GM19023 (cell line): ENCODE measurements around the gene YIPF7.

Experiments
- ATAC-seq: cut with Tn5 transposase; IDR thresholded peaks from one replicate; pipeline ENCODE4 v1.9.1; 2021; ENCODE audit warnings: mild to moderate bottlenecking, moderate library complexity; ENCODE audit not compliant: unreplicated experiment

Gene YIPF7

DNA sequence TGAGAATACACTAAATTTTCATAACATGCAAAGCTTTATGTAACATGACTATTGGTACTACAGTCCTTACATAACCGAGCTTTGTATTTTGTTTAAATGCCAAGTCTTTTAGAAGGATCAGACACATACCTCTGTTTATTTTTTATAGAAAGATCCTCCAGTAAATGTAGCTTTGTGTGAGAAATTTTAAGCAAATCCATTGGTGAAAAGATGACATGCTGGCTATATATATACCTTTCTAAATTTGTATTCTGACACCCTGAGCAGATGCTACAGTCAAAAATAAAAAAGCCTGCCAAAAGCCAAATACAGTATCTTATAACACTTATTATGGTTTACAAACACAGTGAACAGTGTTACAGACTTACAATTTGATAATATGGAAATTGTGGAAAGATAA lies at the start of gene YIPF7:
Gene YIPF7, minus strand, starts transcription at position 201 of the 400 bp plus-strand sequence. CDS start 1,525 bp downstream, outside the sequence.
- ATAC-seq, result no peak

DNA sequence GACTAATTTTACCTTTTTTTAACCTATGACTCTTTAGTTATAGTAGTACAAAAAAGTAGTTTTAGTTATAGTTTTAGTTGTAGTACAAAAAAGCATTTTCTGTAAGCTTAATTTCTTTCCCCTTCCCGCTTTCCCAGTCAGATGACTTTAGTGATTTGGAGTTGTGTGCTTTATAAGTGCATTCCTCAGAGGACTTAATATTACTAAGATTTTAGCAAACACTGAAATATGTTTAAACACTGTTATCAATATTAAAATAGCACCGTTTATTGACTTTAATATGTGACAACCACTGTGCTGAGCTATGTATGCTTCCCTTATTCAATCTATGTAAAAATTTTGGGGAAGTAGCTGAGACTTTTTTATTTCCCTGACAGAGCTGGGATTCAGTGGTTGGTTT lies 49.6 kb upstream of the YIPF7 start:
- ATAC-seq, result no peak

DNA sequence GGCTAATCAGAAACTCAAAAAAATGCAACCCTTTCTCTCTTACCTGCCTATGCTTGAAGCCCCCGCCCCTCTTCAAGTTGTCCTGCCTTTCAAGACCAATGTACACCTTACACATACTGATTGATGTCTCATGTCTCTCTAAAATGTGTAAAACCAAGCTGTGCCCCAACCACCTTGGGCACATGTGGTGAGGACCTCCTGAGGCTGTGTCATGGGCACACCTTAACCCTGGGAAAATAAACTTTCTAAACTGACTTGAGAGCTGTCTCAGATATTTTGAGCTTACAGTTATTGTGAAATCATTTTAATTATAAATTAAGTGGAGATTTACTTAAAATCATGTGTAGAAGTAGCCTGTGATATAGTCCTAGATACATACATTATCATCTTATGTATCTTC lies 49.0 kb upstream of the YIPF7 start:
- no peak for ATAC-seq

DNA sequence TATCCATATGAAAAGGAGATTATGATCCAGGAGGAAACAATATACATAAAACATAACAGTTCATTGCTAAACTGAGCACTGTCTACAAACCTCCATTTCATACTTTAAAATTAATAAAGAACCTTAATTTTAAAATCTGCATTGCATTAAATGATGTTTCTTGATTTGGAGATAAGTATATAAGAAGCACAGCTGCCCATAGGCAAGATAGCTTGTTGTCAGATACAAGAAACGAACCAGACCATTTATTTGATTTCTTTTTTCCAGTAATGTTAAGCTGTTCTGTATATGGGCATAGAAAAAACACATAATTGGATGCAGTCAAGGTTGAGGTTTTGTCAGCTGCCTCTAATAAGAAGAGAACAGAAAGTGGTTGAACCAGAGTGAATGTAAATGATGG lies 33.2 kb upstream of the YIPF7 start:
- no peak for ATAC-seq

DNA sequence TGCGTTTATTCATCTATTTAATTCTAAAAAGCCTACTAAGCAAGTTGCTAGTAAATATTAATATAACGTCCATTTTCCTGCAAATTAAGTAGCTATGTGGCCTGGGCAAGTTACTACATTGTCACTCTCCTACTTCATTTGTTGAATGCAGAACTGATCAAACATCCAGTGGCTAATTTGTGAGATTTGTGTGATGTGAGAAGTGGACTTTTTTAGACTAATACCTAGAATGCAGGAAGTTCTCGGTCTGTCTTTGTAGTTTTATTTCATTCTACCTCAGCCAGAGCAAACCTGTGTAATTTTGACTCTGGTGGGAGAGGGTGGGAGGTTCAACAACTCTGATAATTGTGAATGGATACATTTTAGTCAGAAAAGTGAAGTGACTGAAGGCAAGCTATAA lies 27.6 kb upstream of the YIPF7 start:
- ATAC-seq, result no peak

DNA sequence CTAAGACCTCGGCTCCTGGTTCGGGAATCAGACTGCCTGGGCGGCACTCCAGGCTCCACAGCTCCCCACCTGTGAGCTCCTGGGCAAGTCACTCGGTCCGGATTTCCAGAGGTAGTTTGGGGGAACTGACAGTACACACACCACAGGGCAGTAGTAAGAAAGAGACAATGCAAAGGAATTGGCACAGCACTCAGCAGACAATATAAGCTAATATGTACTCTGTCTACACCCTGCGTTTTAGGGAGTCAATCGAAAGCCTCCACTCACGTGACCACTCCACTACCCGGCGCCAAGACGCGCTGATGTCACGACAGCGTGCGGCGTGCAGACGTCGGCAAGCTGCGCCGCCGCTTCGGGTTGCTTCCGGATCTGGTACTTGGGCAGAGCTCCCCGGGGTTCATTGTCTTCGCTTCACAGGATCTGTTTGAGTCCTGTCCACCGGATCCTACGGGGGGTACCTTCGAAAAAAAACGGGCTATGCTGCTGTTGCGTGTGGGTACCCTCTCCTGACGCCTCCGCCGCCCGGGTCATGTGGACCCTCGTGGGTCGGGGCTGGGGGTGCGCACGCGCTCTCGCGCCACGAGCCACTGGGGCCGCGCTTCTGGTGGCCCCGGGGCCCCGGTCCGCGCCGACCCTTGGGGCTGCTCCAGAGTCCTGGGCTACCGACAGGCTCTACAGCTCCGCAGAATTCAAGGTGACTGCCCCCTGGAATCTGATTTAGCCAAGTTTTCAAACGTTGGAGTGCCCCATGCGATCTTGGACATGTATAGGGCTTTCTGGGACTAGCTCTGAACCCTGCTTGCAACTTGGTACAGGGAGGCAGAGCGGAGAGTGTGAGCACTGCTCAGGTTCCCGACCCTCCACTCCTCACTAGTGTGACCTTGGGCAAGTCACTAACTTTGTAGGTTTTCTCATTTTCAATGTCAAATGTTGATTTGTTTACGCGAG lies 26.9 kb upstream of the YIPF7 start, which contains the start of gene GUF1:
Gene GUF1, plus strand, starts transcription at position 327 of the 948 bp plus-strand sequence. Its CDS starts 203 bp downstream, at position 530.
- ATAC-seq, result peak; percentile 96

DNA sequence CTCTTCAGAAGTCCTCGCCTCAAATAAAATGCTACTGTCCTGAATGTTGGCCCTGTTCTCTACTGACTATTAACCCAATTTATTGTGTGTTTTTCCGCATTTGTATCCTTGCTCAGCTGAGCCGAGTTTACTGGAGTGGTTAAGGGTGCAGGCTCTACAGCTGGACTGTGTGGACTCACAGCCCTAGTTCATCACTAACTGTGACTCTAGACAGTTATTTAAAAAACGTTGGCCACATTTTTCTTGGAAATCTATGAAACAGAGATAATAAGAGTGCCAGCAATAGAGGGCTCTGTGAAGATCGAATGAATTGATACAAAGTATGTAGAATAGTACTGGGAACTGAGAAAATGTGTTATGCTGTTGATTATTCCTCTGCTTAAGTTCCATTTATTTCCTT lies 23.9 kb upstream of the YIPF7 start:
- ATAC-seq, result no peak

DNA sequence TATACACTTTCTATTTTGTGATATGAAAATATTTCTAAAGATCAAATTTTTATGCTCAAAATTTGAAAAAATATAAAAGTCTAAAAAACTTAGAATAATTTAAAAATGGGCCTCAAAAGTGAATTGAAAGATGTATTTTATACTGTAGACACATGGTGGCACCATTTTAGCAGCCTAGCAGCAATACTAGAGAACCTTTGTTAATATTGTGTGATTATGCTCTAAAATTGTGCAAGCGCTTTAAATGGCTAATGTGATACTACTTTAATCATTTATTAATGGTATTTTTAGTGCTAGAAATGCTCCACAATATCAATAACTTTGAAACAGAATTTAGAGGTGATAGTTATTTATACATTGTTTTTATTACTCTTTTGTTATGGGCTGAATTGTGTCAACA lies 23.0 kb upstream of the YIPF7 start:
- ATAC-seq, result no peak

DNA sequence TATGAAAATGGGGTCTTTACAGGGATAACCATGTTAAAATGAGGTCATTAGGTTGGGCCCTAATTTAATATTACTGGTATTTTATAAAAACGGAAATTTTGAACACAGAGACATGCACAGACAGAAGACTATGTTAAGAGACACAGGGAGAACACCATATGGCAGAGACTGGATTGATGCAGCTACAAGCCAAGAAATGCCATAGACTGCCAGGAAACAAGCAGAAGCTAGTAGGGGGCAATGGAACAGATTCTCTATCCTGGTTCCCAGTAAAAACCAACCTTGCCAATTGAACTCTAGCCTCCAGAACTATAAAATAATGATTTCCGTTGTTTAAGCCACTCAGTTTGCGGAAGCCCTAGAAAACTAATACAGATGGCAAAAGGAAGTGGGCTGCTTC lies 20.2 kb upstream of the YIPF7 start:
- no peak for ATAC-seq

DNA sequence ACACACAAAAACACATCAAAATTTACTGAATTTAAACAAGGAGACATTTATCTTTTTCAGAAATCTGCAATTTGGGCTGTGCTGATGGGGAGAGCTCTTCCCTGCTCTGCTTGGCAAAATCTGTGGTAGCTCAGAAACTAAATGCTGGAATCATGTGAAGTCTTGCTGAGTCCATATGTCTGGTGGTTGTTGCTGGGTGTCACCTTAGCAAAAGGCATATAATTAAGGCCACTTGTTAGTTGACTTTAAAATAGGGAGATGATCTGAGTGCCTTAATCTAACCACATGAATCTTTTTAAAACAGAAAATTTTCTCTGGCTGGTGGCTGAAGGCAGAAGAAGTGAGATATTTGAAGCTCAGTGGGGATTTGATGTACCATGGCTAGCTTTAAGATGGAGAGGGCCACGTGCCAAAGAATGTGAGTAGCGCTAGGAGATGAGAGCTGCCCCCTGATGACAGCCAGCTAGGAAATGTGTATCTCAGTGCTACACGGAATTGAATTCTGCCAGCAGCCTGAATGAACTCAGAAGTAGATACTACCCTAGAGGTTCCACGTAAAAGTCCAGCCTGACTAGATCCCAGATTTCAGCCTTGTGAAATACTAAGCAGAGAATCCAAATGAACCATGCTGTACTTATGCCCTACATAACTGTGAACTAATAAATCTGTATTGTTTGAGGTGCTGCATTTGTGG lies 19.2 kb upstream of the YIPF7 start:
- ATAC-seq, result no peak

DNA sequence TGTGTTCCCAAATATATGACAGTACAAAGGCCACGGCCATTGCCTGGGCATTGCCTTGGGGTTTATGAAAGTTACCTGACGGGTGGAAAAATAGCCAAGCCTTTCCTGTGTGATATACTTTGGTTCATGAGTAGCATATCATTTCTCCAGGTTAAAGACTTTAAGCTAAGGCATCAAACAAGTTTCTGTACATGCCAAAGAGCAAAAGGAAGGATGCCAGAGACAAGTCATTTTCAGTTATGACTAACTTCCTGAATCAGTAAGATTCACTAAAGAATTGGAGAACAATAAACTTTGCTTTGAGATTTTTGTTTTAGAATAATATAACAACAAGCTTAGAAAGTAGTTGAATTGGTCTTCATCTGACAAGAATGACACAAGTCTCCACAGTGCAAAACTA lies 17.1 kb upstream of the YIPF7 start:
- ATAC-seq, result no peak

DNA sequence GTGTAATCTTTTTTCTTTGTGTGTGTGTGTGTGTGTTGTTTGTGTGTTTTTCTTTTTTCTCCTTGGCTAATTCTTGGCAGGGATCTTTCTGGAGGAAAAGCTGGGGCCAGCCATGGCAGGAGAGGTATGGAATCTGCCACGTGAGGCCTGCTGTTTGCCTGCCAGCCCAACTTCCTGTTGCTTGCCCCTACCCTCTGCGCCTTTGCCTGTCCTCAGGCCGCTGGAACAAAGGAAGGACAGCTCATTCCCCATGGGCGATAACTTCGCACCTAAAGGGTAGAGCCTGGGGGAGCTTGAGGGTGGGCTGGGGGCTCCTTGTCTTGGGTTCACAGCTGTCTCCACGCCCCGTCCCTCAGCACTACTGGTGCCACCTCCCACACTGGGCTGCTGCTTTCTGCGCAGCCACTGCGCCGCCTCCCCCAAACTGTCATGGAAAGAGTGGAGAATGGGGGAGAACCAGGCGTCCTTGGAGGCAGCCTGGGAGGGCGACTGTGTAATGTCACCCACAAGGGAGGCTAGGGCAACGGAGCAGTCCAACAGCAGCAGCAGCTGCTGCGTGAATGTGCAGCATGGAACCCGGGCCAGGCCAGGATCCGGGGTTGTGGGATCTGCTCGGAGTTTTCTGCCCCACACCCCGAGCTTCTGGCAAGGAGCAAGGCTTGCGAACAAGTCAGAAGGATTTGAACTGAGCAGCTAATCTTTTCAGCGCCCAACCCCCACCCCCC lies 12.3 kb upstream of the YIPF7 start:
- ATAC-seq, result no peak

DNA sequence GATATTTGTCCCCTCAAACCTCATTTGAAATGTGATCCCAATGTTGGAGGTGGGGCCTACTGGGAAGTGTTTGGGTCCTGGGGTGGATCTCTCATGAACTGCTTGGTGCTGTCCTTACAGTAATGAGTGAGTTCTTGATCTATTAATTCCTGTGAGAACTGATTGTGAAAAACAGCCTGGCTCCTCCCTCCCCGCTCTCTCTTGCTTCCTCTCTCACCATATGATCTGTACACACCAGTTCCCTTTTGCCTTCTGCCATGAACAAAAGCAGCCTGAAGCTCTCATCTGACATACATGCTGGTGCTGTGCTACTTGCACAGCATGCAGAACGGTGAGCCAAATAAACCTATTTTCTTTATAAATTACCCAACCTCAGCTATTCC lies 11.2 kb upstream of the YIPF7 start:
- no peak for ATAC-seq

DNA sequence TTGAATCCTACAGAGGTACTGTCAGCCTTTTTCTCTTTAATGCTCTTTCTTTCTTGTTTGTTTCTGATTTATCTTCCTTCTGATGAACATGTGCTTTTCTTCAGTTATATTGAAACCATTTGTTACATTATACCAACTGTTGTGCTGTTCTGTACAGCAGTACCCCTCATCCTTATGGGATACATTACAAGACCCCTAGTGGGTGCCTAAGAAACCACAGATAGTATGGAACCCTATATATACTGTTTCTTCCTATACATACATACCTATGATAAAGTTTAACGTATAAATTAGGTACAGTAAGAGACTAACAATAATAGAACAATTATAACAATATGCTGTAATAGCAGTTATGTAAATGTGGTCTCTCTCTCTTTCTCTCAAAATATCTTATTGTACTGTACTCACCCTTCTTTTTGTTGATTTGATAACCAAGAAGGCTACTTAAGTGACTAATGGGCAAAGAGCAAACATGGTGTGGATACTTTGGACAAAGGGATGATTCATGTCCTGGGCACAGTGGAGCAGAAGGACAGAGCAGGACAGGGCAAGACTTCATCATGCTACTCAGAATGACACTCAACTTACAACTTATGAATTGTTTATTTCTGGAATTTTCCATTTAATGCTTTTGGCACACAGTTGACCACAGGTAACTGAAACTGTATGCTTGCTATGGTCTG lies 10.7 kb upstream of the YIPF7 start:
- no peak for ATAC-seq

DNA sequence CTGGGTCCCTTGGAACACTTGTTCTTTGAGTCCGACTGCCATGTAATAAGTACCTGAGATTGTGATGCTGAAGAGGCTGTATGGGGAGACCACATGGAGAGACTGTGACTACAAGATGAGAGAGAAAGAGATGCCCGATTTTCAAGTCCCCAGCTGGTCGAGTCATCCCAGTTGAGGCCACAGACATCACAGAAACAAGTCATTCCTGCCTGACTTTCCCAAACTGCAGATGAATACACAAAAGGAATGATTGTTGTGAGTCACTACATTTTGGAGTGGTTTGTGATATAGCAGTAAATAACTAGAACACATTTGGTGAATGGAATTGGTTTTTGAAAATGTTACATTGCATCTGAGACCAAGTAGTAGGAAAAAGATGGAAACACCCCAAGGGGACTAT lies 9.0 kb upstream of the YIPF7 start:
- ATAC-seq, result no peak

DNA sequence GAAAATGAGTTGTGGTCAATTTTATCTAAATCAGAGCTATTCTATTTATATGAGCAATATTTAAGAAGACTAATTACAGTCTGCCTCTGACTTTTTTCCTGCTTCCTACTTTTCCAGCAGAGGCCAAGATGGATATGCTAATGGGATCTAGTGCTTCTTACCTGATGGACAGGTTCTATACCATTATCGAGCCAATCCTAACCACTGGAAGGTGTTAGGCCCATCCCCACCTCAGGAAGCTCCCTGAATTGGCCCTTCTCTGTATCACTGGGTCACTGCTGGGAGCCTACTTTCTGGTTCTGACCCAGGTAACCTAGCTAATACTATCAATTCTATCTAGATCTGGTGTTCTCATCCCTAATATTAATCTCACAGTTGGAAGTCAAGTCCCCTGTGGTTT lies 577 bp upstream of the YIPF7 start:
- ATAC-seq, result no peak

DNA sequence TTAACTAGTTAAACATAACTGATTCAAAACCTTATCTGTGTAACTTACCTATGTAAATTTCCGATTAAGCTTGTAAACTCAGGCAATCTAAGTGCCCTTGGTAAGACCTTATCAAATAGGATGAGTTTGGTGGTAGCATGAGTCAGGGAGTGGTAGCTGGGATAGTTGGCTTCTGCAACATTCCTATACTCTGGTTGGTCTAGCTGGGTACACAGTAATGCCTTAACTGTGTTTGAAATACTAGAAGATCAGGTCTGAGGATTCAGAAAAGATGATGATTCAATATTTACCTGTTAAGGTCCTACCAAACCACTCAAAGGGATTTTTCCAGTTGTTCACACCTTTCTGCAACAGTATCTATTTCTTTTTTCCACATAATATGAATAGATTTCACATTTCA lies 5.3 kb downstream of the YIPF7 start:
- ATAC-seq, result no peak

DNA sequence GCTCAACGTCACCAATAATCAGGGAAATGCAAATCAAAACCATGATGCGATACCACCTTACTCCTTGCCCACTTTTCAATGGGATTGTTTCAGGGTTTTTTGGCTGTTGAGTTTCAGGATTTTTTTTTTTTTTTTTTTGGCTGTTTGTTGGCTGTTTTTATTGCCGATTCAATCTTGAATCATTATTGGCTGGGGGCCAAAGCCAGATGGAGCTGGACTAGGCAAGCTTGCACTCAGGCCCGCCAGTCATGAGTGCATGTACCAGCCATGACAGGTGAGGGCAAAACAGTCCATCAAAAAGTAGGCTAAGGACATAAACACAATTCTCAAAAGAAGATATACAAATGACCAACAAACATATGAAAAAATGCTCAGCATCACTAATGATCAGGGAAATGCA lies 13.3 kb downstream of the YIPF7 start:
- ATAC-seq, result no peak

DNA sequence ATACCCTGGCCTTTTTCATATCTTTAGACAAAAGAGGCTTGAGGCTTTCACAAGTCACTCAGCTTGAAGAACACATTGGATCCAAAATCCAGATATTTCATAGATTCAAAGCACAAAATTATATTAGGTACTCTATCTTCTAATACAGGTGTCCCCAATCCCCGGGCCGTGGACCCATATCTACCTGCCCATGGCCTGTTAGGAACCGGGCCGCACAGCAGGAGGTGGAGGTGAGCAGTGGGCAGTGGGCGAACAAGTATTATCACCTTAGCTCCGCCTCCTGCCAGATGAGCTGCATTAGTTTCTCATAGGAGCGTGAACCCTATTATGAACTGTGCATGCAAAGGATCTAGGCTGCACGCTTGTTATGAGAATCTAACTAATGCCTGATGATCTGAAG lies 18.7 kb downstream of the YIPF7 start:
- no peak for ATAC-seq

DNA sequence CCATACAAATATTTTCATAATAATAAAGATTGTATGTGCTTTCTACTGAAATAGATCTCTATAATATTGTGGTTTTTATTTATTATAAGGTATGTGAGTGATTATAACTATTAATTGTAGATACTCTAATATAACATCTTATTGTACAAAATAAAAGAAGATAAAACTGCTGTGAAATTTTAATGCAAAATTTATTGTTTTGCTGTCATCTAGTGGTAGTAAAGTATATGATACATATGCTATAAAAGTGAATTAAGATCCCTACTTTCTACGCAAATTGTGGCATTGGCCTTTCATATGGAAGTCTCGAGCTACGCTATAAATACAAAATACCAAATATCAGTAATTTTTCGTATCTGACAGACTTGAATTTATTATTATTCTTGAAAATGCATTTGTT lies 19.3 kb downstream of the YIPF7 start:
- no peak for ATAC-seq

DNA sequence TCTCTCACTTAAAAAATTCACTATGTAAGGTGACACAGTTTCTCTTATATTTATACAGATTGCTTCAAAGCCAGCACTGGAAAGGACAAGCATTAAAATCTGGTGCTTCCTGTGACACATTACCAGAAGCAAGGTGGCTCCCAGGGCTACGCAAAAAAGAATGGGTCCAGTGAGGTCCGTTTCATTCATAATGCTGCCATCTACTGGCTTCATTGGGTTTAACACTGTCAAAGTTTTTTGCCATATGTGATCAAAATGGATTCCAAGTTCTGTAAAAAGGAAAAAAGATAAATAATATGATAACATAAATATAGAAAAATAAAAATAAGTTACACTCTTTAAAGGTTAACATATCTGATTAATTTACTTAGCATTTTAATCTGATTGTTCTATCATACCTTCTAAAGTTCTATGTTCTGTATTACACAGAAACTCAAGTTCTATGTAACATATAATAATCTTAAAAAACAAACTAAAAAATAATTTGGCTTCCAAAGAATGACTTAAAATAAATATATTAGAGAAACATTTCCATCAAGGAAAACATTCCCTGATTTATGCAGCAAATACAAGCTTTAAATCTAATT lies 22.1 kb downstream of the YIPF7 start:
- peak; percentile 89 for ATAC-seq
